ENCODE results near the gene GABBR2. TPM values are rescaled to one million over a fixed set of nuclear protein-coding genes. Genes with fewer than 3 reads are reported as not detected.

GABBR2 gene
- polyA plus RNA-seq, 4 donors, result 2.7 to 5.0 (median 4.6) TPM

- DNase-seq (ENCODE audit: low read depth in 4 of 4, low spot score in 3 of 4), result no peak
Observed at GRCh38 chr9:98416294-98417248, 292.2 kb downstream of the GABBR2 start.

GRCh38 chr9:98415782-98416181 lies 293.0 kb downstream of the GABBR2 start:
- no peak for DNase-seq (ENCODE audit: low read depth in 4 of 4, low spot score in 3 of 4)

- no peak for DNase-seq (ENCODE audit: low read depth in 4 of 4, low spot score in 3 of 4)
Observed at GRCh38 chr9:98413084-98413483, 295.7 kb downstream of the GABBR2 start.

- DNase-seq (ENCODE audit: low read depth in 4 of 4, low spot score in 3 of 4), result peak; percentile 28 to 54 (median 36)
Observed at GRCh38 chr9:98412101-98412842, 296.5 kb downstream of the GABBR2 start.

GRCh38 chr9:98410185-98410697 lies 298.5 kb downstream of the GABBR2 start:
- peak; percentile 41 to 70 (median 56) for DNase-seq (ENCODE audit: low read depth in 4 of 4, low spot score in 3 of 4)

- DNase-seq (ENCODE audit: low read depth in 4 of 4, low spot score in 3 of 4), result no peak
Observed at GRCh38 chr9:98409719-98410118, 299.0 kb downstream of the GABBR2 start.

DNA sequence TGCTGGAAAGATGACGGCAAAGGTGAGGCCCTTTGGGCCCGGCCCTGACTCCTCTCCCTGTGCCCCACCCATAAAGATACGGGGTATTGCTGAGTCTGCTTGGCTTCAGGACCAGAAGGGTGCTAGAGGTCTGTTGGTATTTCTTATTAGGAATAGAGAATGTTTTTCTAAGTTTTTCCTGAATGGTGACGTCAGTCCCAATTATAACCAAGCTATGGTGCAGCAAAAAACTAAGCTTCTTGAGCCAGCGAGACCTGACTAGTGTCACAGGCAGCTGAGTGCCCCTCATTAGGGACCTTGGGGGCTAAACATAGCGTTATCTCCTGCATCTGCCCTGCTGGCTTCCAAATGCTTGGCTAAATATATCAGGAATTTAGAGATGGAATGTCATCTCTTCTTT lies 302.3 kb downstream of the GABBR2 start:
- no peak for DNase-seq (ENCODE audit: low read depth in 4 of 4, low spot score in 3 of 4)

- no peak for DNase-seq (ENCODE audit: low read depth in 4 of 4, low spot score in 3 of 4)
Observed at GRCh38 chr9:98404237-98404636, 304.5 kb downstream of the GABBR2 start.

- DNase-seq (ENCODE audit: low read depth in 4 of 4, low spot score in 3 of 4), result no peak
Observed at GRCh38 chr9:98403715-98404114, 305.0 kb downstream of the GABBR2 start.

- DNase-seq (ENCODE audit: low read depth in 4 of 4, low spot score in 3 of 4), result no peak
Observed at GRCh38 chr9:98402019-98402840, 306.5 kb downstream of the GABBR2 start.

GRCh38 chr9:98401140-98402018 lies 307.4 kb downstream of the GABBR2 start:
- no peak for DNase-seq (ENCODE audit: low read depth in 4 of 4, low spot score in 3 of 4)

DNA sequence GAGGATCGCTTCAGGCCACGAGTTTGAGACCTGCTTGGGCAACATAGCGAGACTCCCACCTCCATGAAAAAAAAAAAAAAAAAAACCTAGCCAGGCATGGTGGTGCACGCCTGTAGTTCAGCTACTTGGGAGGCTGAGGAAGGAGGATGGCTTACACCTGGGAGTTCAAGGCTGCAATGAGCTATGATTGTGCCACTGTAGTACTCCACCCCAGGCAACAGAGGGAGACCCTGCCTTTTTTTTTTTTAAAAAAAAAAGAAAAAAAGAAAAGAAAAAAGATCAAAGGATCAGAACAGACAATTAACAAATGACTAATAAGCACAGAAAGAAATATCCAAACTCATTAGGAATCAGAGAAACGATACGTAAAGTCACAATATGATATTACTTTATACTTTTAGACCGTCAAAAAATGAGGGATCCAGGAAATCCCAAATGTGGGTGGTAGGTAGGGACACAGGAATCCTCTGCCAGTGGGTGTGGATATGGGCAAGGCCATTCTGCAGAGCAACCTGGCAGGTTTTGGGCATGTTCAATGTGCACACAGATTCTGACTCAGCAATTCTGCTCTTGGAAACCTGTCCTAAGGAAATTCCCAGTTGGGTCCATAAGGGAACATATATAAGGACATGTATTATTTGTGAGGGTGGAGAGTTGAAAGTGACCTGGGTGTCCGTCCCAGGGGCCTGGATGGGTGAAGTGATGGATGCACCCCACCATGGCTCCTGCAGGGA lies 308.6 kb downstream of the GABBR2 start:
- no peak for DNase-seq (ENCODE audit: low read depth in 4 of 4, low spot score in 3 of 4)

DNA sequence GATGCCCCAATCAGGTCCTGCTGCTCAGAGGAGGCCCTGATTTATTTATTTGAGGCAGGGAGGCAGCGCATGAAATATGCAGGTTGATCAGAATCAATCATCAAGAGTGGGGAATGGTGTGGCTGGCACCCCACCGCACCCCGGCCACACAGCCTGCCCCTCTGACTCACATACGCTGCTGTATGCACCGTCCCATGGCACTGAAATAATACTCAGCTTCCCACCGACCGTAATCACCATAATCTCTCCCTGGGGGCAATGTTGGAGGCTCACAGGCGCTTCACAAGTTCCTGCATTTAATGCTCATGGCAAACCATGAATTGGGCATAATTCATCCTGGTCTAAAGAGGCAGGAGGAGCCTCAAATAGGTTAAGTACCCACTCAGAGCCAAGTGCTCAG lies 312.1 kb downstream of the GABBR2 start:
- no peak for DNase-seq (ENCODE audit: low read depth in 4 of 4, low spot score in 3 of 4)

GRCh38 chr9:98396236-98396635 lies 312.5 kb downstream of the GABBR2 start:
- DNase-seq (ENCODE audit: low read depth in 4 of 4, low spot score in 3 of 4), result no peak

DNA sequence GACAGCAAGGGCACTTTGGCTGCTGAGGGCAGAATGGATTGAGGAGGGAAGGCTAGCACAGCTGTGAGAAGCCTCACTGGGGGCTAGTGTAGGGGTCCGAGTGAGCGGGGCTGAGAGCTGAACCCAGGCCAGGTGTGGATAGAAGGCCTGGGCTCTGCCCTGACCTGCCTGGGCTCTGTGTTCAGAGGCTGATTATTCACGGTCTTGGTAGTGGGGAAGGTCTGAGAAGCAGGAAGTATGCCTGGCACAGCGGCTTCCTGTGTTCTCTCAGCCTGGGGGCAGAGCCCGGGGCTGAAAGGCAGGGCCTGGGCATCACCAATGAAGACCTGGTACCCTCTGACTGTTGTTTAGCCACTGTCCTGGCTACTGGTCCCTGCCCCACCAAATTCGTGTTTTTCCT lies 316.9 kb downstream of the GABBR2 start:
- no peak for DNase-seq (ENCODE audit: low read depth in 4 of 4, low spot score in 3 of 4)

DNA sequence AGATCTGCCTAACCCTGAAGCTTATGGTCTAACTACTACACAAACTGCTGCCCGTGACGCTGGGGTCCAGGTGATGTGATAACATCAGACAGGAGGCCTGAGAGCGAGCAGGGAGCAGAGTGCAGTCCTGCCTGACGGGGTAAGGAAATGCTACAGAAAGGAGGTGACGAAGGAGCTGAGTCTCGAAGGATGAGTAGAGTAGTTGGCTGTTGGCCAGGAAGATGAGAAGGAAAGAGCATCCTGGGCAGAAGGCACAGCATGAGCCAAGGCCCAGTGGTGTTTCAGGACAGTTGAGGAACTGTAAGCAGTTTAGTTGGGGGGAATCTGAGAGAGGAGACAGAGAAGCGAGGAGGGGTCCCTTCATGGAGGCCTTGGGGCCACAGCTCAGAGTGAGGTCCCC lies 317.3 kb downstream of the GABBR2 start:
- no peak for DNase-seq (ENCODE audit: low read depth in 4 of 4, low spot score in 3 of 4)

DNA sequence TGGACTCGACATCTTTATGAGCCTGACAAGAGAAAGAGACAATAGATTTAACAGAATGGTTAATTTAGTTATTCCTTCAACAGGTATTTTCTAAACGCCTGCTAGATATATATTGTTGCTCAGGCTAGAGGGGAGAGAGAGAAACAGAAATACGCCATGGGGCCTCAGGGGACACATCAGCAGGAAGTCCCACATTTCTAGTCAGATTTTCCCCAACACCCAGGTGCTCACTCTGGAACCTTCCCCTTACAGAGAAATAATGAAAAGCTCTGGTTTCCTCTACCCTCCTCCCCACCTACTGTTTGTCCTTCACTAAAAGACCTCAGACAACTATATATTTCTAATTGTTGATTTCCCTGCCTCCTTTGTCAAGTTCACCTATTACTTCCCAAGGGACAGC lies 323.0 kb downstream of the GABBR2 start:
- no peak for DNase-seq (ENCODE audit: low read depth in 4 of 4, low spot score in 3 of 4)

GRCh38 chr9:98383758-98384157 lies 325.0 kb downstream of the GABBR2 start:
- DNase-seq (ENCODE audit: low read depth in 4 of 4, low spot score in 3 of 4), result no peak

All from right renal pelvis (tissue), 4 donors.